Measurements from ENCODE around the gene NDUFA8. TPM values are rescaled to one million over a fixed set of nuclear protein-coding genes. Genes with fewer than 3 reads are reported as not detected.

The NDUFA8 gene
- total and polyA plus RNA-seq, 9 of the 15 experiments (the other 6 are each of a cell fraction or from before 2014, with no cell fraction given), result 105 to 212 (median 133) TPM

DNA sequence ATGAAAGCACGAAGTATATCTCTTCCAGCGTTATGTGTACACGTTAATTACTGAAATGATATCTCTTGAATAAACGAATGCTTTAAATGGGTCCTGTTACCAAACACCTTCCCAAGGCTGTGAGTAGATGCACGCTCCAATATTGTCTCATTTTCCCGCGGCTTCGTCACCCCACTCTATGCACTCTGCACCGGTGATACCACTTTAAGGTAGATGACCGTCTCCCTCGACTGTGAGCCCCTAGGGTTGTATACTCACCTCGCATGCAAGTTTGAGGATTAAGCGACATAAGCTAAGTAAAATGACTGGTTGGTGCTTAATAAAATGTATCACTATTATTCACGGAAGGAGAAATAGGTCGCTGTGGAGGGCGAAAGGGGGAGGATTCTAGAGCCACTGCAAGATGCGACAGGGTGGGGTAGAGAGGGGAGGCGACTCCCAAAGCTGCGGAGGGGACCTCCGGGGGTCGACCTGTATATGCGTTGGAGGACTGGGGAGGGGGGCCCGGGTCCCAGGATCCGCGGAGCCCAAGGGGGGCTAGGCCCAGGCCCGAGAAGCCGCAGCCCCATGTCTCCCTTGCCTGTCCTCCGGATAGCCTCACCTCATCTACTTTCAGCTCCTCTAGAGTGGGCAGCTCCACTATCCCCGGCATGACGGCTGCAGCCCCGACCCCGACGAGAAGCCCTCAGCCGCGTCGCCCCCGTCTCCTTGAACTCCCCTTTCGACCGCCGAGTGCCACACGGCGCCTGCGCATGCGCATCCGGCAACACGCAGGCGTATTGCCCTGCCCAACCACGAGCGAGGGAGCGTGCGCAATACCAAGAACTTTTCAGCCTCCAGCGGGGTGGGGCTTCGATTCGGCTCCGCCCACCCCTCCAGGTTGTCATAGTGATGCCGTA is at the start of gene NDUFA8, which contains the start of gene MORN5 (continued):
- TF ChIP-seq, protein P1, sequence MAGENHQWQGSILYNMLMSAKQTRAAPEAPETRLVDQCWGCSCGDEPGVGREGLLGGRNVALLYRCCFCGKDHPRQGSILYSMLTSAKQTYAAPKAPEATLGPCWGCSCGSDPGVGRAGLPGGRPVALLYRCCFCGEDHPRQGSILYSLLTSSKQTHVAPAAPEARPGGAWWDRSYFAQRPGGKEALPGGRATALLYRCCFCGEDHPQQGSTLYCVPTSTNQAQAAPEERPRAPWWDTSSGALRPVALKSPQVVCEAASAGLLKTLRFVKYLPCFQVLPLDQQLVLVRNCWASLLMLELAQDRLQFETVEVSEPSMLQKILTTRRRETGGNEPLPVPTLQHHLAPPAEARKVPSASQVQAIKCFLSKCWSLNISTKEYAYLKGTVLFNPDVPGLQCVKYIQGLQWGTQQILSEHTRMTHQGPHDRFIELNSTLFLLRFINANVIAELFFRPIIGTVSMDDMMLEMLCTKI (IDR thresholded peaks at IDR 0.05; ENCODE audit: partially characterized antibody), result no peak
- TF ChIP-seq CREB1 (IDR thresholded peaks at IDR 0.05), result no peak
- no peak for TF ChIP-seq CREB1 (CRISPR knock-in tag; IDR thresholded peaks at IDR 0.05)
- TF ChIP-seq POLR2B (IDR thresholded peaks at IDR 0.05; ENCODE audit: low read depth, partially characterized antibody), result peak; percentile 95
- TF ChIP-seq TCF7L2 (IDR thresholded peaks at IDR 0.05; ENCODE audit: low read depth, low read length), result no peak
- no peak for TF ChIP-seq PRPF4 (IDR thresholded peaks at IDR 0.05; ENCODE audit: insufficient read depth, low read depth, low read length, poor library complexity, severe bottlenecking)
- no peak for TF ChIP-seq NR2C1 (IDR thresholded peaks at IDR 0.05)
- no peak for TF ChIP-seq NR2C1 (tag; IDR thresholded peaks at IDR 0.05)
- no peak for TF ChIP-seq ZNF707 (CRISPR knock-in tag; conservative IDR thresholded peaks at IDR 0.05)
- TF ChIP-seq SMAD4 (CRISPR knock-in tag; conservative IDR thresholded peaks at IDR 0.05), result 0 out of 2 replicates have a peak, but pooled peaks have one; percentile 29
- 0 out of 2 replicates have a peak, but pooled peaks have one; percentile 23 for TF ChIP-seq ZBTB17 (CRISPR knock-in tag; IDR thresholded peaks at IDR 0.05)
- no peak for TF ChIP-seq GATA2 (CRISPR knock-in tag; IDR thresholded peaks at IDR 0.05)
- TF ChIP-seq ZNF561 (CRISPR knock-in tag; conservative IDR thresholded peaks at IDR 0.05), result no peak
- no peak for TF ChIP-seq ZBTB1 (CRISPR knock-in tag; IDR thresholded peaks at IDR 0.05; ENCODE audit: borderline replicate concordance, low read depth)
- no peak for TF ChIP-seq ZNF444 (CRISPR knock-in tag; IDR thresholded peaks at IDR 0.05)
- no peak for TF ChIP-seq PHTF2 (CRISPR knock-in tag; IDR thresholded peaks at IDR 0.05)
- TF ChIP-seq KLF10 (CRISPR knock-in tag; IDR thresholded peaks at IDR 0.05), result no peak
- no peak for TF ChIP-seq ZNF766 (CRISPR knock-in tag; conservative IDR thresholded peaks at IDR 0.05)
- TF ChIP-seq ELF2 (CRISPR knock-in tag; IDR thresholded peaks at IDR 0.05), result no peak
- no peak for TF ChIP-seq CBFA2T2 (conservative IDR thresholded peaks at IDR 0.05)
- no peak for TF ChIP-seq NCOA6 (IDR thresholded peaks at IDR 0.05)
- TF ChIP-seq RBBP5 (IDR thresholded peaks at IDR 0.05; ENCODE audit: borderline replicate concordance, insufficient read depth, low read length, poor library complexity, severe bottlenecking), result peak; percentile 86
- no peak for TF ChIP-seq U2AF2 (optimal IDR thresholded peaks at IDR 0.05; ENCODE audit: low read depth, low read length)
- TF ChIP-seq CCNT2 (IDR thresholded peaks at IDR 0.05; ENCODE audit: borderline replicate concordance, extremely low read depth, insufficient read length, low read depth, low read length), result no peak
- TF ChIP-seq KHSRP (IDR thresholded peaks at IDR 0.05), result no peak
- no peak for TF ChIP-seq HNRNPH1 (optimal IDR thresholded peaks at IDR 0.05; ENCODE audit: low read depth, low read length)
- TF ChIP-seq WHSC1 (IDR thresholded peaks at IDR 0.05; ENCODE audit: low read length), result no peak
- TF ChIP-seq, protein P2, sequence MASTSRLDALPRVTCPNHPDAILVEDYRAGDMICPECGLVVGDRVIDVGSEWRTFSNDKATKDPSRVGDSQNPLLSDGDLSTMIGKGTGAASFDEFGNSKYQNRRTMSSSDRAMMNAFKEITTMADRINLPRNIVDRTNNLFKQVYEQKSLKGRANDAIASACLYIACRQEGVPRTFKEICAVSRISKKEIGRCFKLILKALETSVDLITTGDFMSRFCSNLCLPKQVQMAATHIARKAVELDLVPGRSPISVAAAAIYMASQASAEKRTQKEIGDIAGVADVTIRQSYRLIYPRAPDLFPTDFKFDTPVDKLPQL (IDR thresholded peaks at IDR 0.05; ENCODE audit: extremely low read depth, insufficient read length), result no peak
- TF ChIP-seq ARID1B (IDR thresholded peaks at IDR 0.05), result no peak
- TF ChIP-seq ZNF24 (IDR thresholded peaks at IDR 0.05), result no peak

All from K562 (cell line).